HuH-7 (cell line): ENCODE measurements around the gene FOXM1.

Experiments used
- DNase-seq: peaks from one replicate; pipeline ENCODE4 v3.0.0; 2011; ENCODE audit warnings: low spot score

The FOXM1 gene

GRCh38 chr12:2877047-2877952 is at the start of gene FOXM1, which contains the start of gene RHNO1:
Gene FOXM1 (minus strand): TSS chr12:2877174. CDS start chr12:2874478, 2,696 bp downstream.
Gene RHNO1 (plus strand): TSS chr12:2877223. CDS start chr12:2885367, 8,144 bp downstream.
- peak; percentile 89 for DNase-seq

- no peak for DNase-seq
Observed at GRCh38 chr12:2925322-2925995, 48.5 kb upstream of the FOXM1 start.

- no peak for DNase-seq
Observed at GRCh38 chr12:2924019-2924418, 47.0 kb upstream of the FOXM1 start.

GRCh38 chr12:2923057-2923456 is 46.1 kb upstream of the FOXM1 start:
- DNase-seq: no peak

GRCh38 chr12:2922329-2922728 is 45.4 kb upstream of the FOXM1 start:
- DNase-seq: no peak

GRCh38 chr12:2919249-2919648 is 42.3 kb upstream of the FOXM1 start:
- no peak for DNase-seq

- no peak for DNase-seq
Observed at GRCh38 chr12:2912216-2912575, 35.2 kb upstream of the FOXM1 start.

- DNase-seq: no peak
Observed at GRCh38 chr12:2904260-2904659, 27.3 kb upstream of the FOXM1 start.

GRCh38 chr12:2902272-2902880 is 25.4 kb upstream of the FOXM1 start:
- DNase-seq: no peak

- DNase-seq: no peak
Observed at GRCh38 chr12:2900642-2901041, 23.7 kb upstream of the FOXM1 start.

- no peak for DNase-seq
Observed at GRCh38 chr12:2897418-2897817, 20.4 kb upstream of the FOXM1 start.

- DNase-seq: no peak
Observed at GRCh38 chr12:2895511-2895910, 18.5 kb upstream of the FOXM1 start.

- no peak for DNase-seq
Observed at GRCh38 chr12:2895051-2895451, 18.1 kb upstream of the FOXM1 start.

- DNase-seq: no peak
Observed at GRCh38 chr12:2893007-2893406, 16.0 kb upstream of the FOXM1 start.

- DNase-seq: no peak
Observed at GRCh38 chr12:2892246-2892645, 15.3 kb upstream of the FOXM1 start.

- DNase-seq: no peak
Observed at GRCh38 chr12:2891240-2892053, 14.5 kb upstream of the FOXM1 start.

GRCh38 chr12:2890388-2891239 is 13.6 kb upstream of the FOXM1 start, which contains the start of gene TULP3:
Gene TULP3 (plus strand): TSS chr12:2890891. CDS start chr12:2890948, 57 bp downstream.
- peak; percentile 98 for DNase-seq

- DNase-seq: no peak
Observed at GRCh38 chr12:2890001-2890387, 13.0 kb upstream of the FOXM1 start.

- no peak for DNase-seq
Observed at GRCh38 chr12:2886768-2887450, 9.9 kb upstream of the FOXM1 start.

- no peak for DNase-seq
Observed at GRCh38 chr12:2884810-2885209, 7.8 kb upstream of the FOXM1 start.
